Tibial artery (tissue), 4 donors: ENCODE results near the gene NOS2.
"Not testable (repeated sequence)": the region's sequence is repeated elsewhere in the genome, so short reads cannot be mapped to it uniquely, and the experiment has no call there.

ENCODE experiments used
- DNase-seq, 2 donors: peaks; one replicate each; pipeline ENCODE4 v3.0.0-alpha.2; 2019
- H3K27ac ChIP-seq, 2 donors: fragments of 200-600 bp; sonication (generic) in 1 of 2; 1 replicate in 1 of 2; 2 replicates in 1 of 2; pipeline ENCODE4 v1.5.1; 2018 to 2019; ENCODE audit warnings: mild to moderate bottlenecking in 1 of 2
- H3K27me3 ChIP-seq, 2 donors: fragments of 200-600 bp; sonication (generic) in 1 of 2; one replicate each; pipeline versions ENCODE4 v1.5.1 to v1.6.0; 2016 to 2019
- H3K36me3 ChIP-seq, 3 donors: fragments of 200-600 bp; sonication (generic) in 2 of 3; one replicate each; pipeline ENCODE4 v1.5.1; 2016 to 2019; ENCODE audit warnings: mild to moderate bottlenecking in 2 of 3
- H3K4me1 ChIP-seq, 4 donors: fragments of 200-600 bp; sonication (generic) in 2 of 4; 1 replicate in 3 of 4; 2 replicates in 1 of 4; pipeline ENCODE4 v1.5.1; 2016 to 2019
- H3K4me3 ChIP-seq, 2 donors: fragments of 200-600 bp; sonication (generic) in 1 of 2; 1 replicate in 1 of 2; 2 replicates in 1 of 2; pipeline ENCODE4 v1.5.1; 2018 to 2019; ENCODE audit warnings: mild to moderate bottlenecking in 2 of 2
- H3K9me3 ChIP-seq, 3 donors: fragments of 200-600 bp; sonication (generic) in 1 of 3; one replicate each; pipeline ENCODE4 v1.5.1; 2016 to 2019
- intact Hi-C: fragments of 100-400 bp; cut with DNase I; formaldehyde crosslinking; loops from one replicate; pipeline ENCODE4 v1.15.0; 2023; ENCODE audit warnings: low total_unique reads
- TF ChIP-seq, protein P1 (sequence below), 2 experiments: fragments of 200-600 bp in 1 of 2; fragments of 450-650 bp in 1 of 2; IDR thresholded peaks; one replicate each; pipeline ENCODE4 v1.5.1; 2017 to 2019; ENCODE audit warnings: antibody characterized with exemption in 2 of 2, mild to moderate bottlenecking in 1 of 2, moderate library complexity in 1 of 2

Gene NOS2

DNA sequence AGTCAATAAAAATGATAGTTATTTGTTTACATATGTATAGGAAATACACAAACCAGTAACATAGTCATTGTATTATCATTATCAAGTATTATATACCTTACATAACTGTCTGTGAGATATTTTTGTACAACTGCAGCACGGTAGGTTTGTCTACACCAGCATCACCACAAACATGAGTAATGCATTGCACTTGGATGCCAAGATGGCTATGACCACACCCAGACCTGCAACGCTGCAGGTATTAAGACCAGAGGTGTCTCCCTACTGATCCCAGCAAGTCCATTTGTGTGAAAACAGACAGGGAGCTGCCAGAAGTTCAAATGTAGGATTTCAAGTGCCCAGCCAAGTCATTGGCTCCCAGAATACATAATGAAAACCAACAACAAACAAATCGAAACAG, 34.2 kb upstream of the NOS2 start:
- Histone ChIP-seq H3K27ac (no peak overlapping the region), H3K27me3 (no peaks in the 10 kb centered on the region), H3K4me1 (no peaks in the 10 kb centered on the region), H3K4me3 (no peak overlapping the region), H3K9me3 (no peaks in the 10 kb centered on the region), H3K36me3 (no peaks in the 10 kb centered on the region)
- intact Hi-C loops, result no loop called here
- DNase-seq, result no peak
- TF ChIP-seq, protein P1, sequence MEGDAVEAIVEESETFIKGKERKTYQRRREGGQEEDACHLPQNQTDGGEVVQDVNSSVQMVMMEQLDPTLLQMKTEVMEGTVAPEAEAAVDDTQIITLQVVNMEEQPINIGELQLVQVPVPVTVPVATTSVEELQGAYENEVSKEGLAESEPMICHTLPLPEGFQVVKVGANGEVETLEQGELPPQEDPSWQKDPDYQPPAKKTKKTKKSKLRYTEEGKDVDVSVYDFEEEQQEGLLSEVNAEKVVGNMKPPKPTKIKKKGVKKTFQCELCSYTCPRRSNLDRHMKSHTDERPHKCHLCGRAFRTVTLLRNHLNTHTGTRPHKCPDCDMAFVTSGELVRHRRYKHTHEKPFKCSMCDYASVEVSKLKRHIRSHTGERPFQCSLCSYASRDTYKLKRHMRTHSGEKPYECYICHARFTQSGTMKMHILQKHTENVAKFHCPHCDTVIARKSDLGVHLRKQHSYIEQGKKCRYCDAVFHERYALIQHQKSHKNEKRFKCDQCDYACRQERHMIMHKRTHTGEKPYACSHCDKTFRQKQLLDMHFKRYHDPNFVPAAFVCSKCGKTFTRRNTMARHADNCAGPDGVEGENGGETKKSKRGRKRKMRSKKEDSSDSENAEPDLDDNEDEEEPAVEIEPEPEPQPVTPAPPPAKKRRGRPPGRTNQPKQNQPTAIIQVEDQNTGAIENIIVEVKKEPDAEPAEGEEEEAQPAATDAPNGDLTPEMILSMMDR (IDR thresholded peaks at IDR 0.05), result no peak

DNA sequence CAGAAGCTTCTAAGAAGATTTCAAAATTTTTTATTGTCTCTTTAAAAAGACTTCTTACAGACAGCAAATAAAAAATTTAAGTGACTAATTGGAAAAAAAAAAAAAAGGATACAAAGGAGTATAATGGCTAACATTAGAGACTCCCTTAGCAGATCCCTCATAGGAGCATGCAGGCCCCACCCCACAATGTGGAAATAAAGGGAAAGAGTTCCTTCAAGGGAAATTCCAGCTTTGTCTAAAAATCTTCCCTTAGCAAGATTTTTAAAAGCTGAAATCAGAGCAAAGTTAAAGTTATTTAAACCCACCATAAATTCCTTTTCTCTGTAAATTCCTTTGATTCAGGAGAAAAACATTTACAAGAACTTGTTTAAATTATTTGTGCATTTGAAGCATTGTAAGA, 32.5 kb upstream of the NOS2 start:
- TF ChIP-seq, protein P1 (IDR thresholded peaks at IDR 0.05), result no peak
- Histone ChIP-seq H3K9me3 (no peaks in the 10 kb centered on the region), H3K4me3 (no peak overlapping the region), H3K27ac (no peak overlapping the region), H3K4me1 (no peaks in the 10 kb centered on the region), H3K36me3 (no peaks in the 10 kb centered on the region), H3K27me3 (no peaks in the 10 kb centered on the region)
- DNase-seq, result no peak
- intact Hi-C loops, result no loop called here

DNA sequence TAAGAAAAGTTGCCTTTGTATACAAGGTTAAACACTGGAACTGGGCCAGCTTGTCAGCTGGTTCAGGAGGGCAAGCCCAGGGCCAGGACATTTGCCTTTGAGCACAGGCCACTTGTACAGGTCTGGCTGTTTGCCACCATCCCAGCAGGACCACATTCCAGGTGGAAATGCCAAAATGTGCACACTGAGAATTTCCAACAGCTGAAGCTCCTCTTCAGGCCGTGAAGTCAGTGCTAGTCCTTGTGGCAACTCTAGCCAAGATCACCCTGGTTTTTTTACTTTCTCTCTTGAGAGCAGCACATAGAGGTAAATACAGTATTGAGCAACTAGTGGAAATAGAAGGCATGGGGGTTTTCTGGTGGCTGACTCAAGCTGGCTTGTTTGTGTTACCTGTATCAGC, 29.6 kb upstream of the NOS2 start:
- H3K4me1 ChIP-seq, H3K27me3 ChIP-seq, H3K4me3 ChIP-seq, H3K9me3 ChIP-seq, H3K27ac ChIP-seq, DNase-seq, H3K36me3 ChIP-seq, intact Hi-C loops: not testable (repeated sequence)

DNA sequence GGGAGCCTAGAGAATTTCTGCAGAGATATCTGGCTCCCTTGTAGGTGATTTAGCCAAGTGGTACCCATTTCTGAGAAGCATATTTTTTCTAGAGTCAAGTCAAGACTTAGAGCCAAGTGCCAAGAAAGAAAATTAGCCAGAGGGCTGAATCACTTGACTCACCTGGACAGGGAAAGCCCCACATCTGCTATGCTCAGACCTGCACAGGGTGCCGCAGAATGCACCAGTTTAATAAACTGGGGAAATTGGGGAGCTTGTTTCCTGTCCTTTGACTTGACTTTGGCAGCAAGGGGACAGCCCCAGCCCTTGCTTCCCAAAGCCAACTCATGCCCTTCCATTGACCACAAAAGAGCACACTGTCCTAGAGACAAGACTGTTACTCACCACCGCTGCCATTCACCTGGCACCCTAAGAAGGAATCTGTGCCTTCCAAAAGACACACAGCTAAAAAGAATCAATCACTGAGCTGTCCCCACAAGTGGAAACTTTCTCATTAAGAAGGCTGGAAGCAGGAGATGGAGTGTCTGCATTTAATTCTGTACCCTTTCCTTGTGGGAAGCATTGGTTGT, 28.9 kb upstream of the NOS2 start:
- H3K27ac ChIP-seq, H3K9me3 ChIP-seq, H3K27me3 ChIP-seq, H3K36me3 ChIP-seq, H3K4me1 ChIP-seq, intact Hi-C loops, H3K4me3 ChIP-seq, DNase-seq: not testable (repeated sequence)

DNA sequence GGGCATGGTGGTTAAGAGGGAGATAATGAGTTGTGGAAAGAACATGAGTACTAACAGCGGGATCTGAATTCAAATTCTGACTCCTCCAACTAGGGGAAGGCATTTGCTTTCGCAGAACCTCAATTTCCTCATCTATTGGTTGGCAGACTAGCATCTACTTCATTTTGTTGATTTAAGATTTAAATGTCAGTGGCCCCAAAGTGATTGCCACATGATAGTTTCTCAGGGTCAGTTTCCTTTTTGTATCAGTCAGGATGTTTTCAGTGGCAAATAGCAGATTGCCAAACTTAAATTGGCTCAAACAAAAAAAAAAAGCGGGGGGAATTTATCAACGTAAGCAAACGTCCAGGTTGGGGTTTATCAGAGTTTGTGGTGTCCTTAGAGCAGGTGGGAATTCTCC, 25.1 kb upstream of the NOS2 start:
- no peaks in the 10 kb centered on the region for H3K36me3 ChIP-seq
- H3K9me3 ChIP-seq, result peaks cover 0 to 11% (median 0%) of the 10 kb centered on the region in 3 donors
- intact Hi-C loops, result no loop called here
- no peak for DNase-seq
- no peak overlapping the region for H3K4me3 ChIP-seq
- H3K4me1 ChIP-seq, result no peaks in the 10 kb centered on the region
- H3K27me3 ChIP-seq, result no peaks in the 10 kb centered on the region
- H3K27ac ChIP-seq, result no peak overlapping the region
- TF ChIP-seq, protein P1 (IDR thresholded peaks at IDR 0.05), result no peak

DNA sequence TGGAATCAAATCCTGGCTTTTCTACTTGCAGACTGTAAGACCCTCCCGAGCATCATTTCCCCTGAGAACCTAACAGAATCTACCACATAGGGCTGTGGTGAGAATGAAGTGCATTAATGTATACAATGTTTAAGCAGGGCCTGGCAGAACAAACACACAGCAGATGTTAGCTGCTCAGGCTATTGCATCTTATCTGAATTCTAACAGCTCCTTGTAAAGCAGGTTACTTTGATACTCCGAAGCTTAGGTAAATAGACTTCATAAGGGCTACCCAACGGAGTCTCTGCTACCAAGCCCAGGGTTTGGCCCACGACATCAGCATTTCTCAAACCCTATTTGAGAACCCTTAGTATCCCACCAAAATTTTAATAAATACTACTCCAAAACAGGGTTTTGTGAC, 24.4 kb upstream of the NOS2 start:
- Histone ChIP-seq H3K4me1 (no peaks in the 10 kb centered on the region), H3K27ac (no peak overlapping the region), H3K27me3 (no peaks in the 10 kb centered on the region), H3K4me3 (no peak overlapping the region), H3K9me3 (peaks cover 0 to 11% (median 0%) of the 10 kb centered on the region in 3 donors), H3K36me3 (no peaks in the 10 kb centered on the region)
- TF ChIP-seq, protein P1 (IDR thresholded peaks at IDR 0.05), result no peak
- DNase-seq, result no peak
- intact Hi-C loops, result no loop called here

DNA sequence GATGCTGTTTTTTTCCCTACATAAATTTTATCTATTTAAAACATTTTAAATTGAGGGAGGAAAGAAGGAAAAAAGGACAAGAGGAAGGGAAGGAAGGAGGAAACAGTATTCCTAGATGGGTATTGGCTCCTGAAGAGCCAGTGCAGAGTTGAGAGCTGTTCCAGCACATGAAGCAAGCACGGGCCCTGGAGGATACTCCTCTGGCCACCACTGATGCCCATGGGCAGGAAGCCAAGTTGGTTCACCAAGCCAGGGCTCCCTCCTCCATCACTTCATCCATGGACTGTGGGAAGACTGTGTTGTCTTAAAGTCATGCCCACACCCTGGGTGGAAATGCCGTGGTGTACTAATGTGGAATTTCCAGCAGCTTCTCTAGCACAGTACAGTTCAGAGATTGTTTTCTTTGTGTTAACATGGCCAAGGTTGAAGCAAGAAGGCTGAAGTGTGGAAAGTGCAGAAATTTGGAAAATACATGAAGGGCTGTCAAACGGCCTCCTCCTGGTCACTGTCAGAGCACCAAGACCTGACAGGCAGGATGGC, 23.9 kb upstream of the NOS2 start:
- intact Hi-C loops, result no loop called here
- Histone ChIP-seq H3K27me3 (no peaks in the 10 kb centered on the region), H3K27ac (no peak overlapping the region), H3K4me1 (no peaks in the 10 kb centered on the region), H3K9me3 (peaks cover 0 to 11% (median 0%) of the 10 kb centered on the region in 3 donors), H3K4me3 (no peak overlapping the region), H3K36me3 (no peaks in the 10 kb centered on the region)
- DNase-seq, result no peak
- TF ChIP-seq, protein P1 (IDR thresholded peaks at IDR 0.05), result no peak

DNA sequence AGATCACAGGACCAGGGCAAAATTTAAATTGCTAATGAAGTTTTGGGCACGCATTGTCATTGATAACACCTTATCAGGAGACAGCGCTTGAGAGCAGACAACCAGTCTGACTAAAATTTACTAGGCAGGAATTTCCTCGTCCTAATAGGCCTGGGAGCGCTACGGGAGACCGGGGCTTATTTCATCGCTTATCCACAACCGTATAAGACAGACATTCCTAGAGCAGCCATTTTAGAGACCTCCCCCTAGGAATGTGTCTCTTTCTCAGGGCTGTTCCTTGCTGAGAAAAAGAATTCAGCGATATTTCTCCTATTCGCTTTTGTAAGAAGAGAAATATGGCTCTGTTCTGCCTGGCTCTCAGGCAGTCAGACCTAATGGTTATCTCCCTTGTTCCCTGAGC, 21.8 kb upstream of the NOS2 start:
- H3K27ac ChIP-seq, H3K4me1 ChIP-seq, H3K27me3 ChIP-seq, DNase-seq, intact Hi-C loops, H3K4me3 ChIP-seq, H3K36me3 ChIP-seq: not testable (repeated sequence)
- H3K9me3 ChIP-seq, result peaks cover 0 to 11% (median 0%) of the 10 kb centered on the region in 3 donors
